ENCODE measurements around the gene EIF4A3.
"Not testable (repeated sequence)": the region's sequence is repeated elsewhere in the genome, so short reads cannot be mapped to it uniquely, and the experiment has no call there.

Gene EIF4A3

GRCh38 chr17:80160536-80160935 lies 13.6 kb upstream of the EIF4A3 start:
- Histone ChIP-seq H3K36me3 (ENCODE audit: insufficient read depth, low read length) (no peaks in the 10 kb centered on the region), H3K9ac (ENCODE audit: low read depth, low read length) (no peak overlapping the region; the same call in 1 of the 2 replicates), H3K4me1 (ENCODE audit: insufficient read depth, low read length) (peaks cover 14% of the 10 kb centered on the region), H3K9me3 (ENCODE audit: control insufficient read depth, insufficient read depth, low read length) (peaks cover 5% of the 10 kb centered on the region; the same call in 1 of the 2 replicates)

GRCh38 chr17:80158846-80159245 lies 11.9 kb upstream of the EIF4A3 start:
- H3K9me3 ChIP-seq (ENCODE audit: control insufficient read depth, insufficient read depth, low read length), result peaks cover 11% of the 10 kb centered on the region; the same call in 1 of the 2 replicates
- no peak overlapping the region for H3K9ac ChIP-seq (ENCODE audit: low read depth, low read length)
- H3K4me1 ChIP-seq (ENCODE audit: insufficient read depth, low read length), result peaks cover 18% of the 10 kb centered on the region
- H3K36me3 ChIP-seq (ENCODE audit: insufficient read depth, low read length), result no peaks in the 10 kb centered on the region

GRCh38 chr17:80155600-80155999 lies 8.7 kb upstream of the EIF4A3 start:
- Histone ChIP-seq H3K4me1 (ENCODE audit: insufficient read depth, low read length) (peaks cover 29% of the 10 kb centered on the region), H3K9me3 (ENCODE audit: control insufficient read depth, insufficient read depth, low read length) (peaks cover 11% of the 10 kb centered on the region; the same call in 1 of the 2 replicates)
- not testable (repeated sequence) for H3K36me3 ChIP-seq (ENCODE audit: insufficient read depth, low read length); H3K9ac ChIP-seq (ENCODE audit: low read depth, low read length)

- Histone ChIP-seq H3K4me1 (ENCODE audit: insufficient read depth, low read length) (peaks cover 20% of the 10 kb centered on the region), H3K9me3 (ENCODE audit: control insufficient read depth, insufficient read depth, low read length) (peaks cover 11% of the 10 kb centered on the region; the same call in 1 of the 2 replicates), H3K9ac (ENCODE audit: low read depth, low read length) (no peak overlapping the region; the same call in 1 of the 2 replicates), H3K36me3 (ENCODE audit: insufficient read depth, low read length) (no peaks in the 10 kb centered on the region)
These were observed 7.2 kb upstream of the EIF4A3 start for GRCh38 chr17:80154166-80154565.

GRCh38 chr17:80153004-80153403 lies 6.1 kb upstream of the EIF4A3 start:
- no peaks in the 10 kb centered on the region for H3K36me3 ChIP-seq (ENCODE audit: insufficient read depth, low read length)
- H3K4me1 ChIP-seq (ENCODE audit: insufficient read depth, low read length), result peaks cover 20% of the 10 kb centered on the region
- no peak overlapping the region for H3K9ac ChIP-seq (ENCODE audit: low read depth, low read length)
- peaks cover 11% of the 10 kb centered on the region; the same call in 1 of the 2 replicates for H3K9me3 ChIP-seq (ENCODE audit: control insufficient read depth, insufficient read depth, low read length)

GRCh38 chr17:80152081-80152702 lies 5.3 kb upstream of the EIF4A3 start:
- Histone ChIP-seq H3K9me3 (ENCODE audit: control insufficient read depth, insufficient read depth, low read length) (peaks cover 10% of the 10 kb centered on the region; the same call in 1 of the 2 replicates), H3K4me1 (ENCODE audit: insufficient read depth, low read length) (peaks cover 20% of the 10 kb centered on the region), H3K9ac (ENCODE audit: low read depth, low read length) (no peak overlapping the region), H3K36me3 (ENCODE audit: insufficient read depth, low read length) (no peaks in the 10 kb centered on the region)

GRCh38 chr17:80151333-80151732 lies 4.4 kb upstream of the EIF4A3 start:
- H3K36me3 ChIP-seq (ENCODE audit: insufficient read depth, low read length), result no peaks in the 10 kb centered on the region
- H3K9me3 ChIP-seq (ENCODE audit: control insufficient read depth, insufficient read depth, low read length), result peaks cover 7% of the 10 kb centered on the region; the same call in 1 of the 2 replicates
- no peak overlapping the region for H3K9ac ChIP-seq (ENCODE audit: low read depth, low read length)
- peaks cover 20% of the 10 kb centered on the region for H3K4me1 ChIP-seq (ENCODE audit: insufficient read depth, low read length)

GRCh38 chr17:80146121-80147034 lies 550 bp downstream of the EIF4A3 start:
- Histone ChIP-seq H3K4me1 (ENCODE audit: insufficient read depth, low read length) (peaks cover 6% of the 10 kb centered on the region), H3K36me3 (ENCODE audit: insufficient read depth, low read length) (peaks cover 25% of the 10 kb centered on the region), H3K9ac (ENCODE audit: low read depth, low read length) (peak overlapping the region; percentile 80), H3K9me3 (ENCODE audit: control insufficient read depth, insufficient read depth, low read length) (no peaks in the 10 kb centered on the region)

GRCh38 chr17:80145076-80146075 lies 1.6 kb downstream of the EIF4A3 start:
- no peaks in the 10 kb centered on the region for H3K9me3 ChIP-seq (ENCODE audit: control insufficient read depth, insufficient read depth, low read length)
- peaks cover 6% of the 10 kb centered on the region for H3K4me1 ChIP-seq (ENCODE audit: insufficient read depth, low read length)
- peaks cover 33% of the 10 kb centered on the region for H3K36me3 ChIP-seq (ENCODE audit: insufficient read depth, low read length)
- H3K9ac ChIP-seq (ENCODE audit: low read depth, low read length), result peak overlapping the region; percentile 80; the same call in 1 of the 2 replicates

- Histone ChIP-seq H3K9me3 (ENCODE audit: control insufficient read depth, insufficient read depth, low read length) (no peaks in the 10 kb centered on the region), H3K4me1 (ENCODE audit: insufficient read depth, low read length) (peaks cover 6% of the 10 kb centered on the region), H3K9ac (ENCODE audit: low read depth, low read length) (no peak overlapping the region), H3K36me3 (ENCODE audit: insufficient read depth, low read length) (peaks cover 57% of the 10 kb centered on the region)
These were observed 4.0 kb downstream of the EIF4A3 start for GRCh38 chr17:80142929-80143328.

GRCh38 chr17:80141463-80142165 lies 5.3 kb downstream of the EIF4A3 start:
- Histone ChIP-seq H3K36me3 (ENCODE audit: insufficient read depth, low read length) (peaks cover 71% of the 10 kb centered on the region), H3K4me1 (ENCODE audit: insufficient read depth, low read length) (peaks cover 6% of the 10 kb centered on the region), H3K9ac (ENCODE audit: low read depth, low read length) (no peak overlapping the region), H3K9me3 (ENCODE audit: control insufficient read depth, insufficient read depth, low read length) (no peaks in the 10 kb centered on the region)

- no peaks in the 10 kb centered on the region for H3K4me1 ChIP-seq (ENCODE audit: insufficient read depth, low read length)
- H3K9me3 ChIP-seq (ENCODE audit: control insufficient read depth, insufficient read depth, low read length), result no peaks in the 10 kb centered on the region
- H3K9ac ChIP-seq (ENCODE audit: low read depth, low read length), result no peak overlapping the region
- H3K36me3 ChIP-seq (ENCODE audit: insufficient read depth, low read length), result peaks cover 79% of the 10 kb centered on the region
These were observed 8.0 kb downstream of the EIF4A3 start for GRCh38 chr17:80138856-80139426.

- Histone ChIP-seq H3K9ac (ENCODE audit: low read depth, low read length) (no peak overlapping the region), H3K9me3 (ENCODE audit: control insufficient read depth, insufficient read depth, low read length) (no peaks in the 10 kb centered on the region), H3K36me3 (ENCODE audit: insufficient read depth, low read length) (peaks cover 74% of the 10 kb centered on the region), H3K4me1 (ENCODE audit: insufficient read depth, low read length) (no peaks in the 10 kb centered on the region)
These were observed 9.8 kb downstream of the EIF4A3 start for GRCh38 chr17:80137131-80137530.

Measured in ES-I3 (cell line).